Lung microvascular endothelial cell (primary cell): ENCODE results near the gene IL1RAPL1. TPM values are rescaled to one million over a fixed set of nuclear protein-coding genes. Genes with fewer than 3 reads are reported as not detected.

ENCODE experiments used
- DNase-seq, 2 donors: peaks; one replicate each; pipeline versions ENCODE4 v3.0.0 to v3.0.0-alpha.2; 2010; ENCODE audit warnings: low read depth in 2 of 2
- total RNA-seq: library from RNA; depleted of rRNA; stranded (reverse); fragments of >200 nt; gene quantifications from 2 replicates; pipeline ENCODE4 v1.2.1, GENCODE V29; 2014

IL1RAPL1 gene
- total RNA-seq, 1 donor from 2014 or later, result not detected

DNA sequence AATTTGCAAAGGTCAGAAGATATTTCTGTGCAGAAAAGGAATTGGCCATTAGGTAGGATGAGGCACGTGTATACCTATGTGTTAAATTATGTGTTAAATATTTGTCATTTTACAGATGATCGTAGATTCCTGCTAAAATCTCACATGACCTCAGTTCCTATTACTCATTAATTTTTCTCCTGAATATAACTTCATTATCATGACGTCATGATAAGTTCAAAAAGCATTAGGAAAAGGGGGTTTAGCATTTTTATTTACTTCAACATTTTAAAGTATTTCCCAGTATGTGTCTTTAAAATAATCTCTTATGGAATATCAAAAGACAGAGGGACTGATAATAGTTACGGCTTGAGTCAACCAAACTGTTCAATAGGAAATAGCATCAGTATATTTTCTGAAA lies 372.8 kb downstream of the IL1RAPL1 start:
- DNase-seq, result no peak

DNA sequence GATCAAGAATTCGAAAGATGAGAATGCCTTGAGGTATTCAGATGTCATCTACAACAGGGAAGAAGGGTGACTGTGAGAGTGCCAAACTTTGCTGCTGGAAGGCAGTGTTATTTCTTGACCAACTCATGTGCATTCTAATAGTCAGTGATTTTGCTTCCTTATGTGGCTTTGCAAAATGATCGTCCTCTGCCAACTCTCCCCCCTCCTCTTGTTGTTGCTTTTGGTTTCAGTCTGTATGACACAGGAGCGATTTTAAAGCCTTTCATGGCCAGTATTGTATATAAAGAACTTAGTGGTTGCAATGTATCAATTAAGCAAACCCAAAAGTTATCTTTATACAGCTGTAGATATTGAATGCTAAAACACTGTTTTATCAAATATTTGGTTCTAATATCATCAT lies 379.1 kb downstream of the IL1RAPL1 start:
- DNase-seq, result no peak

DNA sequence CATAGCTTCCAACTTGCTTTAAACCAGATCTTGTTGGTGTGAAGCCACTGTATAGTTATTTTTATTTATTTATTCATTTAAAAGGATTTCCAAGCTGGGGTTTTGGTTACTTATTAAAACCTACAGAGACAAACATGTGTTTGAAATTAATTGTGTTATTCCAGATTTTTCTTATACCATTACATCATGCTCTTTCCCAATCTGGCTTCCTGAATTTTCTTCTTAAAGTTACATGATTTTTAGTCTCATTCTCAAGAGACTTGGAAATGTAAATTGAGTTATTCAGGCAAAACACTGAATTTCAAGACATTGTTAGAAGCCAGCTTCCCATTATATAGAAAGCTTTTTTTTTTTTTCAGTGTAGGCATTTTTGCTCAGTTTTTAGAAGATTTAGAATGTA lies 381.9 kb downstream of the IL1RAPL1 start:
- no peak for DNase-seq

DNA sequence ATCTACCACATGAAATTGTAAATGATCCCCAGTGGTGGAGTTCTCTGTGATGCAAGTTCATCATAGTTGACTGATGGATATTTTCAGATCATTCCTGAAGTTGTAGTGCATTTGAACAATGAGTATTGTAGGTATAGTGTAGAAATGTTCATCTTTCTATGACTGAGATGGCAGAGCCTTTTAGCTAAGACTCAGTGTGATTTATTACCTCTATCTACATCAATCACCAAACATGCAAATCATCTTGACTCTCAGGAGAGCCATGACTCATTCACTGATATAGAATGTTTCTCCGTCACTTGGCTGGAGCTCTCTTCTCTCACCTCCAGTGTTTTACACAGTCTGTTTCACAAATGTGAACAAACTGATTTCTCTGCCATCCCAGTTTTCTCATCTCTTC lies 392.6 kb downstream of the IL1RAPL1 start:
- DNase-seq, result no peak

DNA sequence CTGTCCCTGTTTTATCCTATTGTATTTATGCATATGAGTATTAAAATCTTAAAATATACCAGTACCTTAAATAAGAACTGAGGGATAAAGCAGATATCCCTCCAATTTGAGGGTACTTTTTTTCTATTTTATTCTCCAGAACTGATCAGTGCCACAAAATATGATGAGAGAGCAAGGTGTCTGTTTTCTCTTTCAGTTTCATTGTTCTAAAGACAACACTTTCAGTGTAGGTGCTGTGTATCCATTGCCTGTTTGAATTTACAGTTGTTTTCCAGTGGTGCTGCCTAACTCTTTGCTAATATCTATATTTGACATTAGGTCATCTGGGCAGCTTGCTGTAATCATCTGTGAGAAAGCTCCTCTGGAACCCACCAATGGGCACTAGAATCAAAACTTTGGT lies 394.7 kb downstream of the IL1RAPL1 start:
- DNase-seq, result no peak

DNA sequence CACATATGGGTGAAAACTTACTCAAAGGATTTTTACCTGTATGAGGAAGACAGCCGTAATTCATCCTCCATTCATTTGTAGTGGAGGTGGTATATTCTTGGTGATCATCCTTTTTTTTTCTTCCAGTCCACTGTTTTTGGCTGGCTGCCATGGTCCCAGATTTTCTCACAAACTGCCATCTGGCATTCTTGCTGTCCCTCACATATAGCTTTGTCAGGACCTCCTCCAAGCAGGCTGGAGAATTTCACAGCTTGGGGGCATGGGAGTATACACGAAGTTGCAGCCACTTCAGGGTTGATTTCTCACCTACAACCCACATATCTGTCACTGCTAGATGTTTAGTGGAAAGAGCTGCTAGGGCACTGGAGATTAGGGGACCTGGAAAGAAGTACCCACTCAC lies 401.0 kb downstream of the IL1RAPL1 start:
- DNase-seq, result no peak

DNA sequence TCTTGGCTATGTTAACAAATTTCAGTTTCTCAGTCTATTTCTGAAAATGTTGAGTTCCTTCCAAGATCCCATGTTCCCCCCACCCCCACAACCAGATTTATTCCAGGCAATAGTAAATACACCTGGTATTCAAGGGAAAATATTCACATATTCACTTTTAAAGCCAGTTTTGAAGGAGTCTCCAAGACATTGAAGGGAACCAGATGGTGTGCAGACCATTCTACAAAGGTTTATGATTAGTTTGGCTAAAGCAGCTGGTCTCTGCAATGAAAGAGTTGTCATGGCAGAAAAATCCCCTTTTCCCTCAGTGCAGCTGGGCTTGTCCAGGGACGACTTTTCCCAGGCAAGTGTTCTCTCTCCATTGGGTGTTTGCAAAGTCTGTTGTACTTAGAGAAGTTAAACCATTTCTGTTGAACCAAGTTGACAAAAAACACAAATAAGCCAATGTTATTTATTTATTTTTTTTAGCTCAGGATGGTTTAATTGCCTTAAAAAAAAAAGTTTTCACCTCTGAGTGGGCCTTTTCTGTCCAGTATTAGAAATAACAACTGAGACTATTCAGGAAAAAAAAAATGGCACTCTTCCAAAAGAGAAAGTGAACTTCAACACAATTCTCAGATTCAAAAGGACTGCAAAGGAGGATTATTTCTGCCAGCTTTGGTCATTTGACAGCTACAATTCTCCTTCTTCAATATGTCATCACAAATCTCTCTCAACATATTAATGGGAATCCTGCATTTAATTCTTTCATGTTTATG lies 410.6 kb downstream of the IL1RAPL1 start:
- DNase-seq, result no peak

DNA sequence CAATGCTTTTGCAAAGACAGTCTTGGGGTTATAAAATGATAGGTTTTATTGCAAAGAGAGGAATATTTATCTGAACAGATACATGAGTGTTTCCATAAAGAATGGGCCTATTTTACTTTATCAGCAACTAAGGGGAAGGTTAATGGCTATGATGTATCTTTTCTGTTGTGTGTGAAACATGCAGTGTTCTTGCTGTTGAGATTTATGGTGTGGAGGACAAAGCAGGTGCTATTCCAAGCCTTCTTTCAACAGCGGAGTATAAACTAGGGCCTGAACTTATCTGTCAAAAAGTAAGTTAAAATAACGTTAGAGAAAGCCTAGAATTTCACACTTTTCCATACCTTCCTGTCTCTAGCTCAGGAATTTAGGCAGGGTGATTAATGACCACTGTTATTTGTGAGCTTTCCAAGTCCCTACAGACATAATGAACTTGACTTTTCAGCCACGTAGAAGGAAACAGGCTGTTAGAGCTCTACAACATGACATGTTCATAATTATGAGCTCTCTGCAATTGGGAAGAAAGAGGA lies 411.4 kb downstream of the IL1RAPL1 start:
- DNase-seq, result no peak

DNA sequence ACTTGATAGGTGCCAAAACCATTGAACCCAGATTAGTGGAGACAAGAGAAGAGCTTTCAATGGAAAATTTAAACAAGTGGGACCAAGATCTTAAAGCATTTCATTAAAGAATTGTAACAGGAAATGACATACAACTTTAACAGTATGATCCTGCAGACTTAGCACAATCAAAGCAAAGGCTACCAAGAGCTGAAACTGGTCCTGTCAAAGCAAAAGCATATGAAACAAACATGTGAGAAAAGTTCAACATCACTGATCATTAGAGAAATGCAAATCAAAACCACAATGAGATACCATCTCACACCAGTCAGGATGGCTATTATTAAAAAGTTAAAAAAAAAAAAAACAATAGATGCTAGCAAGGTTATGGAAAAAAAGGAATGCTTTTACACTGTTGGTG lies 425.6 kb downstream of the IL1RAPL1 start:
- DNase-seq, result no peak

DNA sequence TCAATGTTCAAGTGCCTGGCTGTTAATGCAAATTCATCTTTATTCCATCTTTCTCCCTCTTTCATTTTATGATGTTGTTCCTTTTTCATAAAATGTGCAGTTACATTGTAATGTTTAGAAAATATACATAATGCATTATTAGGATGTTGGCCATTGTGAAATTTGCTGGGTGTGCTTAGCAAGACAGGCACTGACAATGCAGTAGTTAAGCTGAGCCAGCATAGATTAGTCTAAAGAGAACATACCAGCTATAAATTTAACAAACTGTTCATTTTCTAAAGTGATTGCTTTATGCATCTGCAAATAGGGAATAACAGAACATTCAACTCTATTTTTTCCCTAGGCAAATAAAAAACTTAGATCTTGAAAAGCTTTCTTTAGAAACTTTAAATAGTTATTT lies 436.0 kb downstream of the IL1RAPL1 start:
- DNase-seq, result no peak

DNA sequence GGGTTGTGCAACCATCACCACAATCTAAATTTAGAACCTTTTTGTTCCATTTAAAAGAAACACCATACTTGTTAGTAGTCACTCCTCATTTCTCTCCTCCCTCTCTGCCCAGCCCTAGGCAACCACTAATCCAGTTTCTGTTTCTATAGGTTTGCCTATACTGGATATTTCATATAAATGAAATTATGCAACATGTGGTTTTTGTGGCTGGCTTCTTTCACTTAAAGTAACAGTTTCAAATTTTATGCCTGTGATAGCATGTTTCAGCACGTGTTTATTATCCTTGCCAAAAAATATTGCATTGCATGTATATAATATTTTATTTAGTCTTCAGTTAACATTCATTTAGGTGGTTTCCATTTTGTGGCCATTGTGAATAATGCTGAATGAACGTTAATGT lies 437.6 kb downstream of the IL1RAPL1 start:
- DNase-seq, result no peak

DNA sequence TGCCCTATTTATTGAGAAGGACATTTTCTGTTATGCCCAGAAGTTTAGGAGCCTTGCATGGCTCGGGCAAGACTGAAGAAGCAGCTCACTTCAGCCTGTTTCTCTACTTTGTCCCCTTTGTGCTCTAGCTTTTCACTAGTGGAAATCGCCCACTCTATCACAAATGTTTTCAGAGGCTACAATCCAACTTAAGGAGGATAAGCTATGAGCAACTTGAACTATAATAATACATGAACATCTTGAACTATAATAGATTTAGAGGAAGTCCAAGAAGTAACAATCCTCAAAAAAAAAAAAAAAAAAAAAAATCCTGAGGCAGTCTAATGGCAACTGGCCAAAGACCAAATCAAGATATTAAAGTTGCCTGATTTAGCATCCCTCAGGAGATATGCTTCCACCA lies 452.3 kb downstream of the IL1RAPL1 start:
- DNase-seq, result no peak

DNA sequence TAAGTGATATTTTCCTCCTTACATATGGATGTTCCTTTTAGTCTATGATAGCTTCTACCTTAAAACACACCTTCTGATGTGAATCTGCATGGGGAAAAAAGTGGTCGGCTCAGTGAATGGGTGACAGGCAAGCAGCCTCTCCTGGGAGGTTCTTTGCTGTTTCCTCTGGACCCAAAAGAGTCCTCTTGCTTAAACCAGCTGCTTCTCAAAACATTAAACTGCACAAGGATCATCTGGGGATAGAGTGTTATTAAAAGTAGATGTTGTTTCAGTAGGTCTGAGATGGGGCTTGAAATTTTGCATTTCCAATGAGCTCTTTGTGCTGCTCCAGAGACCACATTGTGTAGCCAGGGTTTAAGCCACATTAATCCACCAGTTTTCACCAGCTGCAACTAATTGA lies 452.9 kb downstream of the IL1RAPL1 start:
- DNase-seq, result no peak

DNA sequence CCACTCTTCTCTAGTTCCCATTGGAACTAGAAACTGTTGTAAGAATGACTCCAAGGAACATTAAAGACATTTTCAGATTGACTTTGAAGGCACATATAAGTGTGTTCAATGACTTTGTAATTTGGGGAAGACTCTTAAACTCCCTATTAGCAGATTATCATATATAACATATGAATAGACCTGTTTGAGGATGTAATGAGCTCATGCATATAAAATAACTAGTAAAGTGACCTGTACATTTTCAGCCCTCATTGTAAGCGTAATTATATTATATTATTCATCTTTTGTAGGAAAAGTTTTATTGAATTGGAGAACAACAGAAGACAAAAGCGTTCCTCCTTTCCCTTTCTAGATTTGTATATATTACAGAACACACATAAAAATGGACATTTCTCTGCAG lies 455.1 kb downstream of the IL1RAPL1 start:
- no peak for DNase-seq

DNA sequence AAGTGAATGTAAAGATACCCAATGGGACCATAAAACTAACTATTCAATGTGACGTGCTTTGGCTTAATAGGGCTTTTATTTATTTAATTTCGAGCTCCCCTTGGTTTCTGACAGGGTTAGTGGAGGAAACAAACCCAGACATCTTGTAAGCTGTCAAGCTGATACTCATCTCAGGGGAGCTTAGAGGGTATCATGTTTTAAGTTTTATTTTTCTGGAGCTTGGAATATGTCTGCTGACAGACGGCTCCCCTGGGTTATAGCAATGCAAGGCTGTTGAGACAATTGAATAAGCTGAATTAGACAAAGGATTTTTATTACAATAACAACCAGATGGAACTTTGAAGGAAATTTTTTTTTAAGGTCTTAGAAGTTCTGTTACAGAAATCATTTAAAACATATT lies 456.5 kb downstream of the IL1RAPL1 start:
- DNase-seq, result no peak

DNA sequence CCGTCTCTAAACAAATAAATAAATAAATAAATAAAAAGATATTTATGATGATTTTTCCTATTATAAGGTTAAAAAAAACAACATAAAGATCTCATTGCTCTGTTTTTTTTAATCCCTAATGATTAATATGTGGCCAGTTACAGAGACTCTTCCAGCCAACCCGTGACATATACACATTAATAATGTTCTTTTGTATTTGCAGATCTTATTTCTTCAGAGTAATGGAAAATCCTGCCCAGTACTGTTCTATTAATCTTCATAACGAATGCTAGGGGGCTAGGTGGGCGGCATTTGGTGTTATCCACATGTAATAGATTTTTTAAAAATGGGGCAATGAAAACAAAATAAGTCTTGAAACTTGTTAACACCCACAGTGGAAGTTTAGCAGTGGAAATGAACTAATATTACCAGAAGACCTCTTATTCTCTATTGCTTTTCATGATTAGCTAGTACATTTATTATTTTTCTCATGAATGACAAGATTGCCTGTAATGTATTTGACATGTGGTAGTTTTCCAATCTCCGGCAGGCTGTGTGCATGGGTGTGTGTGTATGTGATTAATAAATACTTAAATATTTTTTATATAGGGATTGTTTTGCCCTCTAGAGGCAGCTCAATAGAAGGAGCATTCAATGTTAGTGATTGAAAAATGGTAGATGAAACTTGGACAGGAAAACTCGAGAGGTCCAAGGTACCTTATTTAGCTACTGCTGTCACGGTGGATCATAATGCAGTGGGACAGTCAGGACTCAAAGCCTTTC lies 457.4 kb downstream of the IL1RAPL1 start:
- peak; percentile 0 for DNase-seq

DNA sequence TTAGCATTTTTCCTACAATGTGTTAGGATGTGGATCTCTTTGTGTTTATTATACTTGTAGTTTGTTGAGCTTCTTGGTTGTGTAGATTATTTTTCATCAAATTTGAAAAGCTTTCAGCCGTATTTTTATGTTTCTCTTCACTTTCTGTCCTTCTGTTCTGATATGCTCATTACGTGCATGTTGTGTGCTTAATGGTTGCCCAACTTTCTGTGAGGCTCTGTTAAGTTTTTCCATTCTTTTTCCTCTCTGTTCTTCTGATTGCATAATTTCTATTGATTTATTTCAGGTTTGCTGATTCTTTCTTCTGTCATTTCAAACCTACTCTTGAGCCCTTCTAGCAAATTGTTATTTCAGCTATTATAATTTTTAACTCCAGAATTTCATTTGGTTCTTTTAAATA lies 478.2 kb downstream of the IL1RAPL1 start:
- DNase-seq, result no peak

DNA sequence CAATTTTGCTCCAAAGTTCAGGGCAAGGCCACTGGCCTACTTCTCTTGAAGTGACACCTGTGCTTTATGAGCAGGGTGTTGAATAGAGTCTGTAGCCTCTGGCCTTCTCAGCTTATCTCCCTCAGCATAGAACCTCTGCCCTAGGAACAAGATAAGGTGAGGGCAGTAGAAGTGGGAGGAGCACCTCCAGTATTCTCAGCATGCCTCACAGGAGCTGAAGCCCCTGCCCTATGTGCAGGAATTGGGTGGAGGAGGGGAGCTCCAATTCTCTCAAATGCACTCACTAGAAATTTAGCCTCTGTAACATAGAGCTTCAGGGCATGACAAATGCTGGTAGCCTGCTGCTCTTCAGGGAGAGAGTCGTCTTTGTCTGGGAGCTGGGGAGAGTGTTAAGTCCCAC lies 479.3 kb downstream of the IL1RAPL1 start:
- no peak for DNase-seq

DNA sequence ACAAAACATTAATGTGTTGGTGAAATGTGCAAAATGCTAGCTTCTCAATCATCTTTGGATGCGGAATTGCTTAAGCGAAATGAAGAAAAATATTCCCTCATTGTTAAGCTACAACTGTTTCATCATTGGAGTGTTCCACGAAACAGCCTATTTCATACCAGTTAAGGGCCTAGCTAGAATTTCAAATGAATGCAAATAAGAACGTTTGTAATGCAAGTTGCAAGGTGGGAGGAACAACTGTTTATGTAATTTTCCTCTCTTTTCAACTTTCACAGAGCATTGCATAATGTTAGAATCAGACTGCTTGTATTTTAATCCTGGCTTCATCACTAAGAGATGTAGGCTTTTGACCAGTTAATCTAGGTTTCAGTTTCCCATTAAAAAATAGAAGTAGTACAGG lies 480.1 kb downstream of the IL1RAPL1 start:
- no peak for DNase-seq

DNA sequence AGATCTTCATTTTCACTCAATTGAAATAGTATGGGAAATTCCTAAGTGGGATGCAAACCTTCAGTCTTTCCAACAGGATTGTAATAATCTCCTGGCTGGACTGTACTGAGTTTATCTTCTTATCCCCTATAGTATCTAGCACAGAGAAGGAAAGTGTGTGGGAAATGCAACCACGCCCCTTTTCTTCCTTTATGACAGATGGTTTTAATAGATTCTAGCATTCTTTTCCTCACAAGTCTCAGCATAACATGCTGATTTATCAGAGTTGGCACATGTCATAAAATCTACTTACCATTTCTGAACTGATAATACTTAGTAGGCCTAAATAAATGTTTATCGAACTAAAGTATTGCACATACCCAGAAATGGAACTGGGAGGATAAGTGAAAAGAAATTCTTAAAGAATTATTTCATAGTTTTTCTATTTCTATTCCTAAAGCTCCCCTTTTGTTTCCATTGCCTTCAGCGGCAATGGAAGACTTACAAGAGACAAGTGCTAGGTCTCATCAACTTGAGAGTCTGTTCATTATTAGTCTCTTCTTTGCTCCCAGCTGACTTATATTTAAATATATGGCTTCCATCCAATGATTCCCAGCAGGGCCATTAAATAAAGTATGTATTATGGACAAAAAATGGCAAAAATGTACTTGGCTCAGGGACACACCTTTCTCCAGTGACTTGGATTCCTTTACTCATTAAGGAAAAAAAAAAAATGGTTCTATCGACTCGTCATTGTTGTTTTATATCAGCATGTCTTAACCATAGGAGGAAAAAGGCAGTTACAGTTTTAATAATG lies 484.5 kb downstream of the IL1RAPL1 start:
- DNase-seq, result no peak

DNA sequence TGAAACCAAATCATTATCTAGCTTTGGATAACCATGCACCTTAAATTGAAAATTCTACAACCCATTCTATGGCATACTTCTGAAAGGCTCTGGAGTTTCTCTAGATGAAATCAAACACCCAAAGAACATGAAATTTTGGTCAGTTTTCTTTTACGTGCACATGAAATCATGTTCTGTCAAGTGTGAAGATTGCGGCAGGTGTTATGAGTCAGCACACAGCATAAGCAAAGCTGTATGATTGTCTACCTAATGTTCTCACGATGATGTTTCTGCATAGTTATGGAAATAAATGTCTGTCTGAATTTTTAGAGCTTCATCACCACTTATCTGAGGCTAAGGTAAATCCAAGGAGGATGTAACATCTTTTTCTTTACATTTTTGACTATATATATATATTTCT lies 495.3 kb downstream of the IL1RAPL1 start:
- no peak for DNase-seq

DNA sequence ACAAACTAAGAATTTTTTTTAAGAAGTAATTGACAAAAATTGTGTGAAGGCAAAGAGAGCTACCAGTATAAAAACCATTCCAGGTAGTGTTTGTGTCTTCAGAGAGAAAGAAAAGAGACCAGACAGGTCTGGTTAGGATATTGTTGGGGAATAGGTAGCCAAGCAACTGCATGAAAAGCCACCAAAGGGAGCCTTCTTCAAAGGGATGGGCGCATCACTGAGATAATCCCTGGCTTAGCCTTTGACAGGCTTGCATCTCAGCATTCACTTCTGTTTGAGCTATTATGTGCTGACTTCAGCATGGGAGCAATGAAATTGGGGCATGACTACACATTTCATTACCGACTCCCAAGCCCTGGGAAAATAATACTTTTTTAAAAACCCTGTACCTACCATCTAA lies 496.6 kb downstream of the IL1RAPL1 start:
- DNase-seq, result no peak
